ENCODE data around the gene ESR1.

- no peak for TF ChIP-seq CTCF (IDR thresholded peaks at IDR 0.05)
- no peak for TF ChIP-seq POLR2A (IDR thresholded peaks at IDR 0.05)
Measured at GRCh38 chr6:152087701-152088100, 280.2 kb downstream of the ESR1 start.

All from suprapubic skin (tissue), 3 donors.